HG03378 (cell line): ENCODE measurements around the gene CEACAM3.
A peak's percentile ranks its signal among the peaks of the same experiment; 100 is the strongest.

Source experiments
- ATAC-seq: cut with Tn5 transposase; IDR thresholded peaks from one replicate; pipeline ENCODE4 v1.9.1; 2021; ENCODE audit warnings: mild to moderate bottlenecking, moderate library complexity; ENCODE audit not compliant: unreplicated experiment

The CEACAM3 gene

DNA sequence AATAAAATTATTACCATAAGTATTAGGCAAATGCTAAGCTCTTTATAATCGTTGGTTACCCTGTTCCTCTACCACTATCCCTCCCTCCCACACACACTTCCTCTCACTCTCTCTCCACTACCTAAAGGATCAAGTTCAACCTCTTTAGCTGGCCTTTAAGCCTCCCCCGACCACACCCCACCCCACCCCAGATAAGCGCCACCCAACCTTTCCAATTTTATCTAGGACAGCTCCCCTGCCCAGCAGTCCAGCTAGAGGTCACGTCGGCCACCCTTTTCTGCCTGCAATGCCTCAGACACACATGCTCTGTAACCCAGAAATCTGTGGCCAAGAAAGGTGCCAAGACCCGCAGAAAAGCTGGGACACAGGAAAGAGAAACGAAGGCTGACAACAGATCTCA is 47.0 kb downstream of the CEACAM3 start:
- ATAC-seq: no peak

DNA sequence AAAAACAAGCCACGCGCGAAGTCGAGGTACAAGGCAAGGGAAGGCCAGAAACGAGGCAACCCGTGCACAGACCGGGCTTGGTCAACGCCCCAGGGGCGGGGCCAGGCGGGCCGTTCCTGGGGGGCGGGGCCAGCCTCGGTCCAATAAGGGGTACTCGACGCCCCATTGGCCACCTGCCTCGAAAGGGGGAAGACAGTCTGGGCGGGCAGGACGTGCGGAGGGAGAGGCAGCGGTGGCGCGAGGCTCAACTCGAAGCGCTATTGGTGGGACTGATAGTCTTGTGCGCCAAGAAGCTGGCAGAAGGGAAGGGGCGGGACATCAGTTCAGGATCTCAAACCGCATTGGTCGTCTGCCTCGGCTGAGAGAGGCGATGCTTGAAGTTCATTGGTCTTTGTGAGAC is 48.2 kb downstream of the CEACAM3 start, which contains the start of gene LYPD4:
LYPD4 (minus strand) TSS at position 83 of the 400 bp plus-strand sequence. CDS start 5,398 bp downstream, outside the sequence.
- no peak for ATAC-seq

DNA sequence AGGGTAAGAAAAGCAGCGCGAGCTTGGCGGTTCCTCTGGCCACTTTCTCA is 48.4 kb downstream of the CEACAM3 start, which contains the start of gene DMRTC2:
DMRTC2 (plus strand) TSS at position 42 of the 50 bp plus-strand sequence. CDS start 2,387 bp downstream, outside the sequence.
- no peak for ATAC-seq

DNA sequence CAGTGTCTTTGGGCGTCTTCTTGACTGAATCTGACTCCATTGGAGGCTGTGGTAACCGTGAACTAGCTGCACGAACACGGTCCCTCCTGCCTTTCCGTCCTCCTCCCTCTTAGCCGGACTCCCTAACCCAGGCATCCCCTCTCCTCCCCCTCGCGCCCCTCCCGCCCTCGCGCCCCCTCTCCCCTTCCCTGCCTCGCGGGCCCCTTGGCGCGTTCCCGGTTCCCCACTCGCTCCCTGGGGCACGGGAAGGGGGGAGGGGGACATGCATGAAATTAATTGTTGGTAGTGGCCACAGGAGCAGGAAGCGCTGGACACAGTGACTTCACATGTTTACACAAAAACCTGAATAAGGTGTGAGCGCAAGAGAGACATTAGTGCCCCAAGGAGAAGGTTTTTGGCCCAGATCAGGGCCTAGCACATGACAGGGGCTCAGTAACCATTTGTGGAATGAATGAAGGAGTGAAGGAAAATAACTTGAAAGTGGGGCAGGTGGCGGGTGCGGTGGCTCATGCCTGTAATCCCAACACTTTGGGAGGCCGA is 48.7 kb downstream of the CEACAM3 start:
- no peak for ATAC-seq

DNA sequence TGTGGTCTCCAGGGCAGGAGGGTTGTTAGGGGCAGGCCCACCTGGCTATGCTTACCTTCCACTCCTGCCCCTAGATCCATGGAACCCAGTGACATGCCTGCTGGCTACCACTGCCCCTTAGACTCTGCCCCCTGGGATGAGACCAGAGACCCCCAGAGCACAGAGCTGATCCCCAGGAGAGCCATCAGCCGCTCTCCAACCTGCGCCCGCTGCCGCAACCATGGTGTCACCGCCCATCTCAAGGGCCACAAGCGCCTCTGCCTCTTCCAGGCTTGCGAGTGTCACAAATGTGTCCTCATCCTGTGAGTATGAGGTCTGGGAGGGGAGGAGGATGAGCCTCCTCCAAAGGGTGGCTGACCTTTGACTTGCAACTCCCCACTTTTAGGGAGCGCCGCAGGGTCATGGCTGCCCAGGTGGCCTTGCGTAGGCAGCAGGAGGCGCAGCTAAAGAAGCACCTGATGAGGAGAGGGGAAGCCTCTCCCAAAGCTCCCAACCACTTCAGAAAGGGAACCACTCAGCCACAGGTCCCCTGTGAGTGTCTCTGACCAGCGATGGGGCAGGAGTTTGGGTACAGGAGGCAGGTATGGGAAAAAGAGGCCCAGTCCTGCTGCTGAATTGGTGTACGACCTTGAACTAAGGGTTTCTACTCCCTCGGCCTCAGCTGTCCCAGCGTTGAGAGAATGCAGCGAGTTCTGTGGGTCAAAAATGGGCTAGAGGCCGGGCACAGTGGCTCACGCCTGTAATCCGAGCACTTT is 51.1 kb downstream of the CEACAM3 start:
- no peak for ATAC-seq

DNA sequence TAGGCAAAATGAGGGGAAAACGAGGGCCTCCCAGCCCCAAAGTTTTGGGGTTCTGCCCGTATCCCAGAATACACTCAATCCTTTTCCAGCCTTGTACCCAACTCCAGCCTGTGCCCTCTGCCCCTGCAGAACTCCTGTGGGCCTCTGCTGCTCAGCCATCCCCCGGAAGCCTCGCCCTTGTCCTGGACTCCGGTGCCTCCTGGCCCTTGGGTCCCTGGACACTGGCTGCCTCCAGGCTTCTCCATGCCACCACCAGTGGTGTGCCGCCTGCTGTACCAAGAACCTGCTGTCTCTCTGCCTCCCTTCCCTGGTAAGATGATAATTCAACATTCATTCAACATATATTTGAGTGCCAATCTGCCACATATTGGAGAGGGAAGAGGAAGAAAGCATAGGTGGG is 52.3 kb downstream of the CEACAM3 start:
- ATAC-seq: no peak

DNA sequence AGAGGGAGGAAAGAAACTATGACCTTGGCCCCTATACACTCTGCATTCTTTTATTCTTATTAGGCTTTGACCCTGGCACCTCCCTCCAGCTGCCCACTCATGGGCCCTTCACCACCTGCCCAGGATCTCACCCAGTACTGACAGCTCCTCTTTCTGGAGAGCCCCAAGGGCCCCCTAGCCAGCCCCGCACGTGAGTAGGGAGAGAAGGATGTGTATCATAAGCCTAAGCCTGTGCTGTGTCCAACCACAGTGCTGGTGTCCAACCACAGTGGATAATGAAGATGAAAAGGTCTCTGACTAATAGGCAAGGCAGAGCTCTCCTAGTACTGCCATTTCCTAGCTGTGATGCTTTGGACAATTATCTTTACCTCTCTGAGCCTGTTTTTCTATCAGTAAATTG is 52.7 kb downstream of the CEACAM3 start:
- ATAC-seq: no peak

DNA sequence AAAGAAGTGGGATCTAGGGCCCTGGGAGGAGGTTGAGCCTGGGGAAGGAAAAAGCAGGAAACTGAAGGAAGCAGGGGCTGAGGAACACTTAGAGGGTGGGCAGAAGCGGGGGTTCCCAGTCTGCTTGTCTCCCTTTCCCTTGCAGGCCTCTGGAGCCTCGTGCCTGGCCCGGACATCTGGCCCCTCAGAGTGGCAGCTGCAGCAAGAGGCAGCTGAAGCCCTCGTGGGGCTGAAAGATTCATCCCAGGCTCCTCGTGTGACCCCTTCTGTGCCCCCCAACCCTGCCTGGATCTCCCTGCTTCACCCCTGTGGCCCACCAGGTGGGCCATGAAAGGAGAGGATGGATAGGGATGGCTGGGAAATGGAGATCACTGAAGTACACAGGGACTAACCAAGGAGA is 54.0 kb downstream of the CEACAM3 start:
- ATAC-seq: no peak

DNA sequence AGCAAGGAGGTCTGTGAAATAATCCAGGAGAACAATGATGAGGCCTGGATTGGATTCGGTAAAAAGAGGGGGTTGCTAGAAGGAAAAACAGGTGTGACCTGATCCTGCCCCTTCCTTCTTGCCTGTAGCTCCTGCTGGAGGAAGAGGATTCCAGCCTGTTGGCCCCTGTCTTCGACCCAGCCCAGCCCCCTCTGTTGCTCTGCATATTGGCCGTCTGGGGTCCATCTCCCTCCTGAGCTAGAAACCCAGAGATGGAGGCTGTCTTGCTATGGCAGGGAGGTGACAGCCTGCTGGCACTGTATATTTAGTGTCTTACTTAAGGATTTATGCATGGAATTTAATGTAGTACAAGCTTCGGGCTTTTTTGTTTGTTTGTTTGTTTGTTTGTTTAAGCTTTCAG is 55.1 kb downstream of the CEACAM3 start:
- no peak for ATAC-seq

DNA sequence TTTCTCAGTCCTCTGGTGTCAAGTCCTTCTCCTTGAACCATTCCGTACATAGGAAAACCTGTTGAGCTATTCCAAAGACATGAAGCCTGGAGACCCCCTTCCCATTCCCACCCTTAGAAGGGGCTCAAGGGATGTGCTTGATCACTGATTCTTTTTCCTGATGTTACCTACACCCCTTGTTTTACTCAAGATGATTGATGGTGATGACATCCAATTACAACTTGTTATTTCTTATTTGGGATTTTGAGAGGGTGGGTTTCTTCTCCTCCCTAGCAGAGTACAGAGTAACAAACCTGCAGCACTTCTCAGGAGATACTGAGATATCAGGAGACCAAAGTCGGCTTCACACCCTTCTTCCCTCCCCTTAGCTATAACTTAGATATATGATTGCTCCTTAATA is 57.0 kb downstream of the CEACAM3 start:
- ATAC-seq: no peak

DNA sequence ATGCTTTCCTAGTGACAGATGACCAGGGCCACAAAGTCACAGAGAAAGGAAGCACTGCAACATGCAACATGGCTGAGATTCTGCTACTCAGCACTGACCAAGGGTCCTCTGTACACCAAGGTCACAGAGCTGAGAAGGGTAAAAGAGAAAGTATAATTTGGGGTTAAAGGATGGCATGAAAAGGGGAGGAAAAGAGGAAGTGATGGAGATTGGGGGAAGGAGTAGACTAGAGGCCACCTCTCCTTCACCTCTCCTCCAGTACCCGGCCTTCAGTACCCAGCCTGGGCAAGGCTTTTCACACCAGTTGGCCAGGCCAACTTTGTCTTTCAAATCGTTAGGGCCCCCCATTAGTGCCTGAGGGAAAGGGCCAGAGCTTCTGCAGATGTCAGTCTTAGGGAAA is 57.4 kb downstream of the CEACAM3 start:
- no peak for ATAC-seq

DNA sequence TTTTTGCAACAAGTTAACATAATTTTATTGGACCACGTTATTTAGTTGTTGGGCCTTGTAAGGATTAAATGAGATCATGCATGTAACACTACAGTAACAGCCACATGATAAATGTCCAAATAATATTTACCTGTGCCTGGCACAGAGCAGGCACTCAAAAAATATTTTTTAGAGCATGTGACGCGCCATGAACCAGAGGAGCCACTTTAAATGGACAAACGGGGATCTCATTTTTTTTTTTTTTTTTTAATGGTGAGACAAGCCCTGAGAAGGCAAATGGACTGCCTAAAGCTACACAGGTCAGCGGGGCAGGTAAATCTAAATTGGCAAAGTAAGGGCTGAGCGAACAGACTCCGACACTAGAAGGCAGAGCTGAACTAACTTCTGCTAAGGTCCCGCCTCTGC is 62.8 kb downstream of the CEACAM3 start:
- no peak for ATAC-seq

DNA sequence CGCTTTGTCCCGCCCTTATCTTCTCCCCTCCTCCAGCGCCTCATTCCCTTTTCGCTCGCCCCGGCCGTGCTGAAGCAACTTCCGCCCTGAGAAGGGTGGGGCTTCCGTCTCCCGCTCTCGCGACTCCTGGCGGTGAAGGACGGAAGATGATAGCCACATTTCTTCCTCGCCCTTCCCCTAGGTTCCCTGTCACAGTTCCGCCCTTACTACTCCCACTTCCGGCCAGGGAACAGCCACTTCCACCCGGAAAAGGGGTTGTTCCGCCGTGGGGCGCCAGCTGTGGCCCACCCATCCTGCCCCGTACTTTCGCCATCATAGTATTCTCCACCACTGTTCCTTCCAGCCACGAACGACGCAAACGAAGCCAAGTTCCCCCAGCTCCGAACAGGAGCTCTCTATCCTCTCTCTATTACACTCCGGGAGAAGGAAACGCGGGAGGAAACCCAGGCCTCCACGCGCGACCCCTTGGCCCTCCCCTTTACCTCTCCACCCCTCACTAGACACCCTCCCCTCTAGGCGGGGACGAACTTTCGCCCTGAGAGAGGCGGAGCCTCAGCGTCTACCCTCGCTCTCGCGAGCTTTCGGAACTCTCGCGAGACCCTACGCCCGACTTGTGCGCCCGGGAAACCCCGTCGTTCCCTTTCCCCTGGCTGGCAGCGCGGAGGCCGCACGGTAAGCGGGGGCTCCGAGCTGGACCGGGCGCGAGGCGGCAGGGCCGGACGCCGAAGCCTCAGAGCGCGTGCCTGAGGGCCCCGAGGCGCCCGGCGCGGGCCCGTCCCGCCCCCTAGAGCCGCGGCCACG is 63.4 kb downstream of the CEACAM3 start, which contains the start of gene RPS19:
RPS19 (plus strand) TSS at position 638 of the 801 bp plus-strand sequence. CDS start 520 bp downstream, outside the sequence.
- ATAC-seq: peak; percentile 66

DNA sequence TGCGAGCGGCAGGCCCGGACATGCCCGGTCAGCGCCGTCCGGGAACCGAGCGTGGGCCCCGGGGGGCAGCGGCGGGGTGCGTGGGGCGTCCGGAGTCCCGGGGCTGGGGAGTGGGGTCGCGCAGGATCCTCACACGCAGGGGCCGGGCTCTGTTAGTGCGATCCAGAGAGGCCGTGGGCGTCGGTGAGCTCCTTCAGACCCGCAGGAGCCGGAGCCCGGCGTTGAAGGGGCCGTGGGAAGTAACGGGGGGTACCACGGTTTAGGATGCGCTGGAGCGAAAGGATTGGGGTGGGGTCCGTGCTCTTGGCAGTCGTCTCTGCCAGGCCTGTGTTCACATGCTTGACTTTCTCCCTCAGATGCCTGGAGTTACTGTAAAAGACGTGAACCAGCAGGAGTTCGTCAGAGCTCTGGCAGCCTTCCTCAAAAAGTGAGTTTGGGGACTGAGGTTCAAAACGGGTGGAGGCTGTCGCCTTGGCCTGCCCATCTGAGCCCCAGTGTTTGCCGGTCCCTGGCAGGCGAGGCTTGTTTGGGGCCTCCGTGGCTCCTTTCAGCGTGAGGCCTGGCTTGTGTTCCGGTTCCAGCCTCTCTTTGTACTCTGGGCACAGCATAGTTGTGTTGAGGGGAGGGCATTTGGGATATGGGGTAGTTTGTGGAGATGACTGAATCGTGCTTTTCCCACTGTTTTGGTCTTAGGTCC is 64.2 kb downstream of the CEACAM3 start:
- no peak for ATAC-seq
